SKM-1 (cell line): ENCODE measurements around the gene CAB39L.

Experiments used
- DNase-seq: peaks from one replicate; lab custom pipeline; 2025; ENCODE audit not compliant: unreplicated experiment; lab: John Stamatoyannopoulos, UW

The CAB39L gene

GRCh38 chr13:49443704-49444523, at the start of gene CAB39L, which contains the start of gene SETDB2:
TSS of gene CAB39L (minus strand) at chr13:49444064. CDS start at chr13:49382910, 61,154 bp downstream.
TSS of gene SETDB2 (plus strand) at chr13:49444274. CDS start at chr13:49451894, 7,620 bp downstream.
- DNase-seq, result peak; percentile 91

- no peak for DNase-seq
These were observed 44.7 kb upstream of the CAB39L start for GRCh38 chr13:49488563-49488962.

GRCh38 chr13:49481788-49482187, 37.9 kb upstream of the CAB39L start:
- no peak for DNase-seq

GRCh38 chr13:49476529-49476928, 32.7 kb upstream of the CAB39L start:
- DNase-seq, result no peak

- DNase-seq, result no peak
These were observed 28.3 kb upstream of the CAB39L start for GRCh38 chr13:49472186-49472585.

- DNase-seq, result no peak
These were observed 22.5 kb upstream of the CAB39L start for GRCh38 chr13:49466292-49466838.

- no peak for DNase-seq
These were observed 20.9 kb upstream of the CAB39L start for GRCh38 chr13:49464621-49465325.

- DNase-seq, result no peak
These were observed 20.2 kb upstream of the CAB39L start for GRCh38 chr13:49464085-49464484.

- no peak for DNase-seq
These were observed 15.7 kb upstream of the CAB39L start for GRCh38 chr13:49459580-49459979.

GRCh38 chr13:49457221-49457620, 13.4 kb upstream of the CAB39L start:
- no peak for DNase-seq

GRCh38 chr13:49456156-49456555, 12.3 kb upstream of the CAB39L start:
- DNase-seq, result no peak

- DNase-seq, result no peak
These were observed 11.1 kb upstream of the CAB39L start for GRCh38 chr13:49455007-49455398.

- DNase-seq, result no peak
These were observed 10.6 kb upstream of the CAB39L start for GRCh38 chr13:49454388-49455006.

GRCh38 chr13:49453465-49453864, 9.6 kb upstream of the CAB39L start:
- DNase-seq, result no peak

GRCh38 chr13:49452725-49453457, 9.0 kb upstream of the CAB39L start:
- no peak for DNase-seq

GRCh38 chr13:49450105-49450819, 6.4 kb upstream of the CAB39L start:
- peak; percentile 36 for DNase-seq

GRCh38 chr13:49448753-49449152, 4.9 kb upstream of the CAB39L start:
- no peak for DNase-seq

- no peak for DNase-seq
These were observed 2.6 kb upstream of the CAB39L start for GRCh38 chr13:49446473-49446872.

- DNase-seq, result peak; percentile 69
These were observed 896 bp upstream of the CAB39L start for GRCh38 chr13:49444524-49445395.
